OCI-LY3 (cell line): ENCODE measurements around the gene JPH4.

Source experiments
- H2AFZ ChIP-seq: fragments of 200-600, 300-600 bp; shearing (Covaris generic); 2 replicates; pipeline ENCODE4 v1.6.0; 2014; ENCODE audit warnings: antibody characterized with exemption, low read depth, low read length
- H3K27ac ChIP-seq: fragments of 200-600, 300-600 bp; sonication (generic); 2 replicates; pipeline ENCODE4 v1.5.1; 2014; ENCODE audit warnings: mild to moderate bottlenecking, low read length, moderate library complexity, mixed read lengths
- H3K27me3 ChIP-seq: fragments of 200-600, 300-600 bp; sonication (generic); 2 replicates; pipeline ENCODE4 v1.6.1; 2014; ENCODE audit warnings: low read depth, low read length, mixed read lengths
- H3K36me3 ChIP-seq: fragments of 200-600, 300-600 bp; sonication (generic); replicated peaks from 2 replicates; pipeline ENCODE3; 2014; ENCODE audit warnings: low read depth, low read length, mixed read lengths
- H3K4me1 ChIP-seq: fragments of 300-600, 200-600 bp; sonication (generic); 2 replicates; pipeline ENCODE4 v1.6.1; 2014; ENCODE audit warnings: low read length, mixed read lengths
- H3K4me2 ChIP-seq: fragments of 200-600, 300-600 bp; sonication (generic); 2 replicates; pipeline ENCODE4 v1.6.1; 2014; ENCODE audit warnings: low read length, mixed read lengths
- H3K4me3 ChIP-seq: fragments of 300-600, 200-600 bp; sonication (generic); 2 replicates; pipeline ENCODE4 v1.5.1; 2014; ENCODE audit warnings: antibody characterized with exemption, mild to moderate bottlenecking, low read length, moderate library complexity
- H3K79me2 ChIP-seq: fragments of 300-600, 200-600 bp; shearing (Covaris generic); 2 replicates; pipeline ENCODE4 v1.6.1; 2014; ENCODE audit warnings: mild to moderate bottlenecking, low read length, mixed read lengths
- H3K9ac ChIP-seq: fragments of 300-600, 200-600 bp; shearing (Covaris generic); 2 replicates; pipeline ENCODE4 v1.6.0; 2014; ENCODE audit warnings: mild to moderate bottlenecking, low read length, moderate library complexity
- H3K9me3 ChIP-seq: fragments of 200-600, 300-600 bp; shearing (Covaris generic); 2 replicates; pipeline ENCODE4 v1.6.1; 2014; ENCODE audit warnings: low read length, mixed read lengths; ENCODE audit not compliant: insufficient read depth
- H4K20me1 ChIP-seq: fragments of 200-600, 300-600 bp; sonication (generic); 2 replicates; pipeline ENCODE4 v1.6.1; 2016; ENCODE audit warnings: low read length, mixed read lengths; ENCODE audit not compliant: insufficient read depth
- EZH2phosphoT487 ChIP-seq: fragments of 200-600 bp; shearing (Covaris generic); IDR thresholded peaks from 2 replicates; pipeline ENCODE4 v1.6.1; 2018; ENCODE audit warnings: antibody characterized with exemption, mixed run types, low read depth
- TF ChIP-seq, protein P1 (sequence below): fragments of 200-600, 300-600 bp; sonication (generic); IDR thresholded peaks from 2 replicates; pipeline ENCODE4 v1.5.1; 2014; ENCODE audit warnings: antibody characterized with exemption, low read length, low read depth

JPH4 gene

DNA sequence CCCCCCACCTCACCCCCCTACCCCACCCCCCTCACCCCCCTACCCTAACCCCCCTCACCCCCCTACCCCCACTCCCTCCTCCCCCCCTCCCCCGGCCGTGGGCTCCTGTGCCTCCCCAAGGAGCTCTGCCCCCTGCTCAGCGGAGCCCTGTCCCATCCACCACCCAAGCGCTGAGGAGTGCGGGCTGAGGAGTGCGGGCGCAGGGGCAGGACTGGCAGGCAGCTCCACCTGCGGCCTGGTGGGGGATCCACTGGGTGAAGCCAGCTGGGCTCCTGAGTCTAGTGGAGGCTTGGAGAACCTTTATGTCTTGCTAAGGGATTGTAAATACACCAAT is 2.3 kb upstream of the JPH4 start:
- no peak overlapping the region for H3K9ac ChIP-seq
- TF ChIP-seq, protein P1, sequence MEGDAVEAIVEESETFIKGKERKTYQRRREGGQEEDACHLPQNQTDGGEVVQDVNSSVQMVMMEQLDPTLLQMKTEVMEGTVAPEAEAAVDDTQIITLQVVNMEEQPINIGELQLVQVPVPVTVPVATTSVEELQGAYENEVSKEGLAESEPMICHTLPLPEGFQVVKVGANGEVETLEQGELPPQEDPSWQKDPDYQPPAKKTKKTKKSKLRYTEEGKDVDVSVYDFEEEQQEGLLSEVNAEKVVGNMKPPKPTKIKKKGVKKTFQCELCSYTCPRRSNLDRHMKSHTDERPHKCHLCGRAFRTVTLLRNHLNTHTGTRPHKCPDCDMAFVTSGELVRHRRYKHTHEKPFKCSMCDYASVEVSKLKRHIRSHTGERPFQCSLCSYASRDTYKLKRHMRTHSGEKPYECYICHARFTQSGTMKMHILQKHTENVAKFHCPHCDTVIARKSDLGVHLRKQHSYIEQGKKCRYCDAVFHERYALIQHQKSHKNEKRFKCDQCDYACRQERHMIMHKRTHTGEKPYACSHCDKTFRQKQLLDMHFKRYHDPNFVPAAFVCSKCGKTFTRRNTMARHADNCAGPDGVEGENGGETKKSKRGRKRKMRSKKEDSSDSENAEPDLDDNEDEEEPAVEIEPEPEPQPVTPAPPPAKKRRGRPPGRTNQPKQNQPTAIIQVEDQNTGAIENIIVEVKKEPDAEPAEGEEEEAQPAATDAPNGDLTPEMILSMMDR = no peak
- H3K4me3 ChIP-seq = no peak overlapping the region
- no peaks in the 10 kb centered on the region for H4K20me1 ChIP-seq
- H3K79me2 ChIP-seq = no peaks in the 10 kb centered on the region
- no peak overlapping the region for H2AFZ ChIP-seq
- H3K27ac ChIP-seq = no peak overlapping the region
- no peaks in the 10 kb centered on the region for H3K36me3 ChIP-seq
- no peaks in the 10 kb centered on the region for H3K9me3 ChIP-seq
- no peak overlapping the region for H3K4me2 ChIP-seq
- peaks cover 15% of the 10 kb centered on the region; the same call in 1 of the 2 replicates for H3K4me1 ChIP-seq
- H3K27me3 ChIP-seq = no peaks in the 10 kb centered on the region

DNA sequence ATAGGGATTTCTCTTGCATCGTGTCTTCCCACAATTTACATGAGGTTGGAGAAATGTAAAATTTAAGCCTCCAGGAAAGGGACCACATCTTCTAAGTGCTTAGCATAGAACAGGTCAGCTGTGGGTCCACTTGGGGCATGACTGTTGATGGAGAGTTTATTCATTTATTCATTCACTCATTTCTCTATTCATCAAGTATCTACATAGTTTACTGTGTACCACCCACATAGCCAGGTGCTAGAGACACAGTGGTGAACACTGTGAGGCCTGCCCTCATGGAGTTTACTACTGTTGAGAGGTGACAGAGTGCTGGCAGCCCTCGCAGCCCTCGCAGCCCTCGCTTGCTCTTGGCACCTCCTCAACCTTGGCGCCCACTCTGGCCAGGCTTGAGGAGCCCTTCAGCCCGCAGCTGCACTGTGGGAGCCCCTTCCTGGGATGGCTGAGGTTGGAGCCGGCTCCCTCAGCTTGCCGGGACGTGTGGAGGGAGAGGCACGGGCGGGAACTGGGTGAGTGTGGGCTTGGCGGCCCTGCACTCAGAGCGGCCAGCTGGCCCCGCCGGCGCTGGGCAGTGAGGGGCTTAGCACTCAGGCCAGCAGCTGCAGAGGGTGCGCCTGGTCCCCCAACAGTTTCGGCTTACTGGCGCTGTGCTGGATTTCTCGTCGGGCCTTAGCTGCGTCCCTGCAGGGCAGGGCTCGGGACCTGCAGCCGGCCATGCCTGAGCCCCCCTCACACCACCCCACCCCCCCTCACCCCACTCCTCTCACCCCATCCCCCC is 1.7 kb upstream of the JPH4 start:
- no peak overlapping the region for H3K4me3 ChIP-seq
- no peaks in the 10 kb centered on the region for H3K79me2 ChIP-seq
- no peak for TF ChIP-seq EZH2phosphoT487
- TF ChIP-seq, protein P1 = no peak
- no peaks in the 10 kb centered on the region for H3K27me3 ChIP-seq
- H3K4me2 ChIP-seq = no peak overlapping the region
- H3K36me3 ChIP-seq = no peaks in the 10 kb centered on the region
- no peaks in the 10 kb centered on the region for H3K9me3 ChIP-seq
- H4K20me1 ChIP-seq = no peaks in the 10 kb centered on the region
- peaks cover 15% of the 10 kb centered on the region; the same call in 1 of the 2 replicates for H3K4me1 ChIP-seq
- H3K27ac ChIP-seq = no peak overlapping the region
- H3K9ac ChIP-seq = no peak overlapping the region
- H2AFZ ChIP-seq = no peak overlapping the region

DNA sequence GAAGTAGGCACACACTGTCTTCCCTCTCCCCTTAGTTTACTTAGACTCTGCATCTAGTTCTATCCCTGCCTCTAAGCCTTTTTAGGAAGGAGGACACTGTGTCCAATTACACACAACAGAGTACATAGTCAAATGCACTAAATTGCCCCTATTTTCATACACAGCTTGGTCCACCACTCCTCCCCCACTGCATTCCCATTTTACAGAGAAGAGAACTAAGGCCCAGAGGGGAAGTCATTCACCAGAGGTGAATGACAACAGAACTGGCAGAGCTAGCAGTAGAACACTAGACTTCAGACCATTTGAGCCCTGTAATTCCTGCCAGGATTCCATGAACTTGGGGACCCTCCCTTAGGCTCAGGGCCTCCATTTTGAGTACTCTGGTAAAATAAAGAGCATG is 1.1 kb upstream of the JPH4 start:
- H2AFZ ChIP-seq = no peak overlapping the region
- H4K20me1 ChIP-seq = no peaks in the 10 kb centered on the region
- TF ChIP-seq, protein P1 = no peak
- TF ChIP-seq EZH2phosphoT487 = no peak
- H3K27ac ChIP-seq = no peak overlapping the region
- H3K27me3 ChIP-seq = no peaks in the 10 kb centered on the region
- H3K9me3 ChIP-seq = no peaks in the 10 kb centered on the region
- no peaks in the 10 kb centered on the region for H3K36me3 ChIP-seq
- H3K4me1 ChIP-seq = peaks cover 15% of the 10 kb centered on the region; the same call in 1 of the 2 replicates
- H3K4me2 ChIP-seq = no peak overlapping the region
- H3K4me3 ChIP-seq = no peak overlapping the region
- H3K9ac ChIP-seq = no peak overlapping the region
- H3K79me2 ChIP-seq = no peaks in the 10 kb centered on the region

DNA sequence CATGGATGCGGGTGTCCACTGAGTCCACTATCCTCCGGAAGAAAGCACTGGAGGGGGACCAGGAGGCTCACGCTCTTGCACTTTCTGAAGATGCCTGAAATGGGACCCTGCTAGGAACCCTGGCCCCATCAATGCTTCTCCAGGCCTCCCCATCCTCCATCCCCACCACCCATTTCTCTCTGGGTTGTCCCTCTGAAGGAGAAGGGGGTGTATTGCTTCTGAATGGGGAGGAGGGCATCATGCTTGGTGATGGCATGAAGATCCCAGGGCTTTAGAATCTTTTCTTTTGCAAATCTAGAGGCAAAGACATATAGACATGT is 681 bp upstream of the JPH4 start:
- H3K4me3 ChIP-seq = peak overlapping the region; percentile 89
- no peaks in the 10 kb centered on the region for H3K36me3 ChIP-seq
- no peaks in the 10 kb centered on the region for H3K27me3 ChIP-seq
- peaks cover 15% of the 10 kb centered on the region; the same call in 1 of the 2 replicates for H3K4me1 ChIP-seq
- no peaks in the 10 kb centered on the region for H3K79me2 ChIP-seq
- H2AFZ ChIP-seq = no peak overlapping the region
- no peaks in the 10 kb centered on the region for H3K9me3 ChIP-seq
- peak overlapping the region; percentile 87 for H3K4me2 ChIP-seq
- peak overlapping the region; percentile 68; the same call in 1 of the 2 replicates for H3K9ac ChIP-seq
- no peaks in the 10 kb centered on the region for H4K20me1 ChIP-seq
- no peak for TF ChIP-seq EZH2phosphoT487
- TF ChIP-seq, protein P1 = no peak
- H3K27ac ChIP-seq = no peak overlapping the region
